ENCODE data around the gene GPC5. TPM values are rescaled to one million over a fixed set of nuclear protein-coding genes. Genes with fewer than 3 reads are reported as not detected.

GPC5 gene
- polyA plus RNA-seq, 3 donors from 2014 or later: 0.58 TPM; not detected in 2

- no peak overlapping the region for H3K27ac Mint-ChIP-seq
- H3K9me3 Mint-ChIP-seq: peaks cover 8 to 57% (median 16%) of the 10 kb centered on the region in 6 donors
- H3K27me3 Mint-ChIP-seq (ENCODE audit: low read depth in 3 of 3): peaks cover 0 to 2% (median 0%) of the 10 kb centered on the region in 3 donors
- DNase-seq: no peak
- no peaks in the 10 kb centered on the region for H3K36me3 Mint-ChIP-seq
- no peak overlapping the region for H3K4me3 Mint-ChIP-seq
- no peaks in the 10 kb centered on the region for H3K4me1 Mint-ChIP-seq
These were observed 1427.6 kb downstream of the GPC5 start for GRCh38 chr13:92825938-92826596.

GRCh38 chr13:92827503-92827902 is 1429.1 kb downstream of the GPC5 start:
- H3K4me1 Mint-ChIP-seq: no peaks in the 10 kb centered on the region
- H3K27me3 Mint-ChIP-seq (ENCODE audit: low read depth in 3 of 3): peaks cover 0 to 2% (median 0%) of the 10 kb centered on the region in 3 donors
- H3K27ac Mint-ChIP-seq: no peak overlapping the region
- H3K9me3 Mint-ChIP-seq: peaks cover 6 to 62% (median 23%) of the 10 kb centered on the region in 6 donors
- H3K36me3 Mint-ChIP-seq: no peaks in the 10 kb centered on the region
- no peak overlapping the region for H3K4me3 Mint-ChIP-seq
- DNase-seq: no peak

- no peak for DNase-seq
- H3K36me3 Mint-ChIP-seq: no peaks in the 10 kb centered on the region
These were observed 1431.5 kb downstream of the GPC5 start for GRCh38 chr13:92829930-92830329.

GRCh38 chr13:92830821-92831220 is 1432.4 kb downstream of the GPC5 start:
- no peak overlapping the region for H3K4me3 Mint-ChIP-seq
- H3K4me1 Mint-ChIP-seq: no peaks in the 10 kb centered on the region
- peaks cover 3 to 52% (median 22%) of the 10 kb centered on the region in 6 donors for H3K9me3 Mint-ChIP-seq
- DNase-seq: no peak
- H3K27me3 Mint-ChIP-seq (ENCODE audit: low read depth in 3 of 3): peaks cover 0 to 2% (median 0%) of the 10 kb centered on the region in 3 donors
- no peak overlapping the region for H3K27ac Mint-ChIP-seq
- no peaks in the 10 kb centered on the region for H3K36me3 Mint-ChIP-seq

More at GRCh38 chr13:92829930-92830329, 1431.5 kb downstream of the GPC5 start:
- peaks cover 3 to 52% (median 22%) of the 10 kb centered on the region in 6 donors for H3K9me3 Mint-ChIP-seq
- H3K4me1 Mint-ChIP-seq: no peaks in the 10 kb centered on the region
- no peak overlapping the region for H3K27ac Mint-ChIP-seq
- H3K4me3 Mint-ChIP-seq: no peak overlapping the region
- no peaks in the 10 kb centered on the region for H3K27me3 Mint-ChIP-seq (ENCODE audit: low read depth in 3 of 3)

- H3K4me3 Mint-ChIP-seq: no peak overlapping the region
- H3K27ac Mint-ChIP-seq: no peak overlapping the region
- no peak for DNase-seq
- no peaks in the 10 kb centered on the region for H3K36me3 Mint-ChIP-seq
- peaks cover 0 to 2% (median 1%) of the 10 kb centered on the region in 3 donors for H3K27me3 Mint-ChIP-seq (ENCODE audit: low read depth in 3 of 3)
- peaks cover 9 to 44% (median 18%) of the 10 kb centered on the region in 6 donors for H3K9me3 Mint-ChIP-seq
- no peaks in the 10 kb centered on the region for H3K4me1 Mint-ChIP-seq
These were observed 1434.7 kb downstream of the GPC5 start for GRCh38 chr13:92833071-92833470.

- no peaks in the 10 kb centered on the region for H3K36me3 Mint-ChIP-seq
- no peaks in the 10 kb centered on the region for H3K4me1 Mint-ChIP-seq
- H3K4me3 Mint-ChIP-seq: no peak overlapping the region
- H3K27me3 Mint-ChIP-seq (ENCODE audit: low read depth in 3 of 3): peaks cover 0 to 4% (median 1%) of the 10 kb centered on the region in 3 donors
- H3K9me3 Mint-ChIP-seq: peaks cover 11 to 28% (median 21%) of the 10 kb centered on the region in 6 donors
- DNase-seq: no peak
- H3K27ac Mint-ChIP-seq: no peak overlapping the region
These were observed 1437.8 kb downstream of the GPC5 start for GRCh38 chr13:92836171-92836570.

- Mint-ChIP-seq H3K9me3 (peaks cover 8 to 18% (median 13%) of the 10 kb centered on the region in 6 donors), H3K36me3 (no peaks in the 10 kb centered on the region), H3K27me3 (ENCODE audit: low read depth in 3 of 3) (peaks cover 0 to 4% (median 1%) of the 10 kb centered on the region in 3 donors), H3K27ac (no peak overlapping the region), H3K4me1 (no peaks in the 10 kb centered on the region), H3K4me3 (no peak overlapping the region)
- no peak for DNase-seq
These were observed 1440.4 kb downstream of the GPC5 start for GRCh38 chr13:92838786-92839185.

- no peaks in the 10 kb centered on the region for H3K4me1 Mint-ChIP-seq
- peaks cover 3 to 18% (median 9%) of the 10 kb centered on the region in 6 donors for H3K9me3 Mint-ChIP-seq
- no peak overlapping the region for H3K4me3 Mint-ChIP-seq
- DNase-seq: no peak
- peaks cover 0 to 2% (median 0%) of the 10 kb centered on the region in 3 donors for H3K27me3 Mint-ChIP-seq (ENCODE audit: low read depth in 3 of 3)
- H3K36me3 Mint-ChIP-seq: no peaks in the 10 kb centered on the region
- H3K27ac Mint-ChIP-seq: no peak overlapping the region
These were observed 1443.7 kb downstream of the GPC5 start for GRCh38 chr13:92842145-92842544.

- Mint-ChIP-seq H3K27ac (no peak overlapping the region), H3K9me3 (peaks cover 2 to 20% (median 9%) of the 10 kb centered on the region in 6 donors), H3K27me3 (ENCODE audit: low read depth in 3 of 3) (peaks cover 0 to 2% (median 0%) of the 10 kb centered on the region in 3 donors), H3K4me3 (no peak overlapping the region), H3K4me1 (no peaks in the 10 kb centered on the region), H3K36me3 (no peaks in the 10 kb centered on the region)
- no peak for DNase-seq
These were observed 1445.1 kb downstream of the GPC5 start for GRCh38 chr13:92843549-92843948.

GRCh38 chr13:92849381-92849780 is 1451.0 kb downstream of the GPC5 start:
- H3K27me3 Mint-ChIP-seq (ENCODE audit: low read depth in 3 of 3): peaks cover 0 to 2% (median 0%) of the 10 kb centered on the region in 3 donors
- DNase-seq: no peak
- H3K27ac Mint-ChIP-seq: no peak overlapping the region
- no peaks in the 10 kb centered on the region for H3K4me1 Mint-ChIP-seq
- no peaks in the 10 kb centered on the region for H3K36me3 Mint-ChIP-seq
- peaks cover 8 to 44% (median 12%) of the 10 kb centered on the region in 6 donors for H3K9me3 Mint-ChIP-seq
- no peak overlapping the region for H3K4me3 Mint-ChIP-seq

GRCh38 chr13:92864584-92865284 is 1466.3 kb downstream of the GPC5 start:
- H3K4me3 Mint-ChIP-seq: no peak overlapping the region
- no peaks in the 10 kb centered on the region for H3K4me1 Mint-ChIP-seq
- DNase-seq: no peak
- no peak overlapping the region for H3K27ac Mint-ChIP-seq
- H3K27me3 Mint-ChIP-seq (ENCODE audit: low read depth in 3 of 3): no peaks in the 10 kb centered on the region
- H3K9me3 Mint-ChIP-seq: peaks cover 2 to 27% (median 7%) of the 10 kb centered on the region in 6 donors
- H3K36me3 Mint-ChIP-seq: no peaks in the 10 kb centered on the region

- H3K36me3 Mint-ChIP-seq: no peaks in the 10 kb centered on the region
These were observed 1474.6 kb downstream of the GPC5 start for GRCh38 chr13:92873029-92873428.

GRCh38 chr13:92886535-92887077 is 1488.2 kb downstream of the GPC5 start:
- Mint-ChIP-seq H3K9me3 (peaks cover 1 to 17% (median 15%) of the 10 kb centered on the region in 6 donors), H3K27me3 (ENCODE audit: low read depth in 3 of 3) (no peaks in the 10 kb centered on the region), H3K27ac (no peak overlapping the region), H3K4me3 (no peak overlapping the region), H3K36me3 (no peaks in the 10 kb centered on the region), H3K4me1 (no peaks in the 10 kb centered on the region)
- DNase-seq: no peak

More at GRCh38 chr13:92873029-92873428, 1474.6 kb downstream of the GPC5 start:
- no peak overlapping the region for H3K4me3 Mint-ChIP-seq
- H3K9me3 Mint-ChIP-seq: peaks cover 5 to 38% (median 15%) of the 10 kb centered on the region in 6 donors
- H3K27me3 Mint-ChIP-seq (ENCODE audit: low read depth in 3 of 3): no peaks in the 10 kb centered on the region
- no peak for DNase-seq
- H3K4me1 Mint-ChIP-seq: no peaks in the 10 kb centered on the region
- H3K27ac Mint-ChIP-seq: no peak overlapping the region

- Mint-ChIP-seq H3K4me3 (no peak overlapping the region), H3K36me3 (no peaks in the 10 kb centered on the region), H3K27me3 (ENCODE audit: low read depth in 3 of 3) (peaks cover 0 to 2% (median 0%) of the 10 kb centered on the region in 3 donors), H3K27ac (no peak overlapping the region), H3K9me3 (peaks cover 6 to 25% (median 11%) of the 10 kb centered on the region in 6 donors), H3K4me1 (no peaks in the 10 kb centered on the region)
- no peak for DNase-seq
These were observed 1496.0 kb downstream of the GPC5 start for GRCh38 chr13:92894447-92894846.

Measured in immature natural killer cell (primary cell).